ENCODE data around the gene SOCS6.
"Not testable (repeated sequence)": the region's sequence is repeated elsewhere in the genome, so short reads cannot be mapped to it uniquely, and the experiment has no call there.

The SOCS6 gene

GRCh38 chr18:70288851-70289328 lies at the start of gene SOCS6:
Gene SOCS6, plus strand, starts transcription at chr18:70289045. Its CDS starts 35,624 bp downstream, at chr18:70324669.
- DNase-seq (ENCODE audit: low read depth): peak; percentile 76

- DNase-seq (ENCODE audit: low read depth): no peak
Observed at GRCh38 chr18:70243131-70243929, 45.5 kb upstream of the SOCS6 start.

- no peak for DNase-seq (ENCODE audit: low read depth)
Observed at GRCh38 chr18:70246061-70246466, 42.8 kb upstream of the SOCS6 start.

GRCh38 chr18:70249118-70249517 lies 39.7 kb upstream of the SOCS6 start:
- DNase-seq (ENCODE audit: low read depth): peak; percentile 69

- not testable (repeated sequence) for DNase-seq (ENCODE audit: low read depth)
Observed at GRCh38 chr18:70249861-70250260, 39.0 kb upstream of the SOCS6 start.

- DNase-seq (ENCODE audit: low read depth): no peak
Observed at GRCh38 chr18:70250781-70251180, 38.1 kb upstream of the SOCS6 start.

GRCh38 chr18:70256184-70256583 lies 32.7 kb upstream of the SOCS6 start:
- no peak for DNase-seq (ENCODE audit: low read depth)

GRCh38 chr18:70256994-70257393 lies 31.9 kb upstream of the SOCS6 start:
- no peak for DNase-seq (ENCODE audit: low read depth)

GRCh38 chr18:70258243-70258642 lies 30.6 kb upstream of the SOCS6 start:
- no peak for DNase-seq (ENCODE audit: low read depth)

GRCh38 chr18:70260683-70261082 lies 28.2 kb upstream of the SOCS6 start:
- DNase-seq (ENCODE audit: low read depth): no peak

GRCh38 chr18:70261141-70261788 lies 27.6 kb upstream of the SOCS6 start:
- no peak for DNase-seq (ENCODE audit: low read depth)

GRCh38 chr18:70263336-70263735 lies 25.5 kb upstream of the SOCS6 start:
- DNase-seq (ENCODE audit: low read depth): no peak

GRCh38 chr18:70271742-70272141 lies 17.1 kb upstream of the SOCS6 start:
- DNase-seq (ENCODE audit: low read depth): no peak

GRCh38 chr18:70273021-70273420 lies 15.8 kb upstream of the SOCS6 start:
- DNase-seq (ENCODE audit: low read depth): no peak

GRCh38 chr18:70276416-70277191 lies 12.2 kb upstream of the SOCS6 start:
- no peak for DNase-seq (ENCODE audit: low read depth)

GRCh38 chr18:70279470-70279869 lies 9.4 kb upstream of the SOCS6 start:
- peak; percentile 50 for DNase-seq (ENCODE audit: low read depth)

- DNase-seq (ENCODE audit: low read depth): peak; percentile 51
Observed at GRCh38 chr18:70280007-70280925, 8.6 kb upstream of the SOCS6 start.

GRCh38 chr18:70284976-70285620 lies 3.7 kb upstream of the SOCS6 start:
- DNase-seq (ENCODE audit: low read depth): no peak

- no peak for DNase-seq (ENCODE audit: low read depth)
Observed at GRCh38 chr18:70287731-70288130, 1.1 kb upstream of the SOCS6 start.

- peak; percentile 64 for DNase-seq (ENCODE audit: low read depth)
Observed at GRCh38 chr18:70288171-70288850, 534 bp upstream of the SOCS6 start.

Data from ELR (cell line).